HS-27A (cell line): Measurements from ENCODE around the gene ACLY.
"Not testable (repeated sequence)": the region's sequence is repeated elsewhere in the genome, so short reads cannot be mapped to it uniquely, and the experiment has no call there.

Source experiments
- DNase-seq: peaks from one replicate; pipeline ENCODE4 v3.0.0-alpha.2; 2012; ENCODE audit warnings: low read depth, missing footprints

ACLY gene

DNA sequence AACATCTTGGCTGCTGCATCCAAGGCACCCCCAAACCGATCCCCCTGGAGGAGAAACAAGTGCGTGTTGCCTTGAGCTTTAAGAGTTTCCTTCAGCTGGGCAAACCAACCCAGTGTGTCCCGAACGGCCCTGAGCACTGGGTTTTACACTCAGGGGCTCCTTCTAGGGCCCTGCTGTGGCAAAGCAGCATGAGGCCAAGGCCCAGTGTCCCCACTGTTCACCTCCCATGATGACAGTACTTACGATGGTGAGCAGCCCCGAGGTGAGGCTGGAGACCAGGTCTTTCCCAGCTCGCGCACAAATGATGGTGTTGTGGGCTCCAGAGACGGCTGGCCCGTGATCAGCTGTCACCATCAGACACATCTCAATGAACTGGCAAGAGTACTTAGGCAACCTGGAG is 47.0 kb downstream of the ACLY start:
- DNase-seq: no peak

DNA sequence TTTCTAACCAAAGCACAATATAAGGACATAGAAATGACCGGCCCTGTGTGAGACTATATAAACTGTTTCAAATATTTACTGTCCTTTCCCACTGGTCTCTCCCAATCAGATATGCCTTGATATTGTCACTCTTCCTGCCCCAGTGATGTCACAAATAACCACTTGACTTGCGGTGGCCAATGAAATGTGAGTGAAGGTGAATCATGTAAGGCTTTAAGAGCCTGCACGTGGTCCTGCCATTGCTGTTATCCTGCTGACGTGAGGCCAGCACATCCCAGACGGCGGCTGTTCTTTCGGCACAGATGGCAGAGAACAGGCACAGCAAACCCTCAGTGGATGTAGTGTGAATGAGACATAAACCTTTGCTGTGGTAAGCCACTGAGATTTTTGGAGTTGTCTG is 48.1 kb downstream of the ACLY start:
- DNase-seq: no peak

GRCh38 chr17:41870097-41870496 is 48.7 kb downstream of the ACLY start:
- no peak for DNase-seq

GRCh38 chr17:41869426-41869825 is 49.3 kb downstream of the ACLY start:
- no peak for DNase-seq

DNA sequence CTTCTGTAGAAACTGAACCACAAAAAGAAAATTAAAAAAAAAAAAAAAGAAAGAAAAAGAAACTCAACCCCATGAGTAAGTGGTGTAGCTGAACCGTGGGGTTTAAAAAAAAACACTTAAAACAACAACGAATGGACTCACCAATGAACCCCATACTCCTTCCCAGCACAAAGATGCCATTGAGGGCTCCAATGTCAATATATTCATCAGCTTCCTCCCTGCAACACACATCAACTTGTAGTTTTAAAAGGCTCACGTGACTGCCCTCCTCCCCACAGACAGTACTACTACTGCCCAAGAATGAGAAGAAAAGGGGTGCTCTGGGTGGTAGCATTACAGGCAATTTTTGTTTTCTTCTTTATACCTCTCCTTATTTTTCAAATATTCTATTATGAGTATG is 50.2 kb downstream of the ACLY start:
- DNase-seq: no peak

- no peak for DNase-seq
These were observed 53.2 kb downstream of the ACLY start for GRCh38 chr17:41865596-41865893.

- peak; percentile 29 for DNase-seq
These were observed 53.7 kb downstream of the ACLY start, which contains the start of gene KLHL11 for GRCh38 chr17:41864836-41865595. TSS of gene KLHL11 (minus strand) at chr17:41865423. CDS start at chr17:41865370, 53 bp downstream.

- no peak for DNase-seq
These were observed 54.3 kb downstream of the ACLY start for GRCh38 chr17:41864498-41864835.

- no peak for DNase-seq
These were observed 55.5 kb downstream of the ACLY start for GRCh38 chr17:41863074-41863848.

- no peak for DNase-seq
These were observed 58.4 kb downstream of the ACLY start for GRCh38 chr17:41860254-41860931.

DNA sequence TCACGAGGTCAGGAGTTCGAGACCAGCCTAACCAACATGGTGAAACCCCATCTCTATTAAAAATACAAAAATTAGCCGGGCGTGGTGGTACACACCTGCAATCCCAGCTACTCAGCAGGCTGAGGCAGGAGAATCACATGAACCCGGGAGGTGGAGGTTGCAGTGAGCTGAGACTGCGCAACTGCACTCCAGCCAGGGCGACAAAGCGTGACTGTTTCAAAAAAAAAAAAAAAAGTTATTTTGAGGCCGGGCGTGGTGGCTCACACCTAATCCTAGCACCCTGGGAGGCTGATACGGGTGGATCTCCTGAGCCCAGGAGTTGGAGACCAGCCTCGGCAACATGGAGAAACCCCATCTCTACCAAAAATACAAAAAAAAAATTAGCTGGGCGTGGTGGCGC is 67.4 kb downstream of the ACLY start:
- not testable (repeated sequence) for DNase-seq

GRCh38 chr17:41849251-41849990 is 69.3 kb downstream of the ACLY start:
- DNase-seq: no peak

DNA sequence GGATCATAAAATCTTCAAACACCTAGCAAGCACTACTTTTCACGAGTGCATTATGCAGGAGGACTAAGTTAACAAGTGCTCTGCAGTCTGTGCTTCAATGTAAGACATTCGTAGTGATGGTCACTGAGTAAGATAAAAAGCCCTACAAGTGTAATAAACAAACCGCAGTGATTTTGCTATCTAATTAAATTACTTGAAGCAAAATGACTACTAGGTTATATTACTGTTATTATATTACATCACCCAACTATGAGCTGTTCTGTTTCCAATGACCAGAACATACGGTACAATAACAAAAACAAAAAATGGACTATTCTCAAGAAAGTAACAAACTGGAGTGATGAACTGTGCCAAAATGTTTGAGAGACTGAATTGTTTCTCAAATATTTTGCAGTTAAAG is 70.0 kb downstream of the ACLY start:
- no peak for DNase-seq

- DNase-seq: no peak
These were observed 73.8 kb downstream of the ACLY start for GRCh38 chr17:41844971-41845370.

GRCh38 chr17:41840781-41841180 is 78.0 kb downstream of the ACLY start:
- not testable (repeated sequence) for DNase-seq

GRCh38 chr17:41839448-41839847 is 79.3 kb downstream of the ACLY start:
- not testable (repeated sequence) for DNase-seq

- no peak for DNase-seq
These were observed 80.8 kb downstream of the ACLY start, which contains the start of gene KLHL10 for GRCh38 chr17:41837761-41838538. TSS of gene KLHL10 (plus strand) at chr17:41837825. CDS start at chr17:41837933, 108 bp downstream.

GRCh38 chr17:41836550-41837196 is 82.1 kb downstream of the ACLY start:
- DNase-seq: no peak

- no peak for DNase-seq
These were observed 82.8 kb downstream of the ACLY start, which contains the start of gene NT5C3B for GRCh38 chr17:41835800-41836549. TSS of gene NT5C3B (minus strand) at chr17:41836232. CDS start at chr17:41836193, 39 bp downstream.

DNA sequence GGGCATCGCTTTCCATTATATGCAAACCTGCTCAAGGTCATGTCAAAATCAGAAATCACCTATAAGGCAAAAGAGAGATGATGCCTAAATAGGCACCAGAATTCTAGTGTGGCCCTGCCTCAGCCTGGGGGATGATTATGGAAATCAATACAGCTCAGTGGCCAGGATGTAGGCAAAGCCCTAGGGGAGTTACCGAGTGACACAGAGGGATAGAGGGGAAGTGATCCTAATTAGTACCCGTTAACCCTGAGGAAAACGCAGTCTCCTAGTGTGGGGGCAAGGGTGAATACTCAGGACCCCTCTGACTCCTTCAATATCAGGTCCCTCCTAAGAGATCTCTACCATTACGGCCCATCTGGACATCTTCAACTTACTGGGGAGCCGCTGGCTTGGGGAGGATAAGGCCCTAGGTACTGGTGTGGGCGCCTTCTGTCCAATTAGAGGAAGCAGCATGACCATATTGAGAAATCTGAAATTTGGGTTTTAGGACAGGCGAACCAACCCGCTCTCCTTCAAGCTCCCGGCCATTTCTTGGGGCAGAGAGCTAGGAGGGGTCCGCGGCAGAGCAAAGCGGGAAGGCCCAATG is 83.4 kb downstream of the ACLY start:
- no peak for DNase-seq
